ENCODE results near the gene CRYBB1.

DNA sequence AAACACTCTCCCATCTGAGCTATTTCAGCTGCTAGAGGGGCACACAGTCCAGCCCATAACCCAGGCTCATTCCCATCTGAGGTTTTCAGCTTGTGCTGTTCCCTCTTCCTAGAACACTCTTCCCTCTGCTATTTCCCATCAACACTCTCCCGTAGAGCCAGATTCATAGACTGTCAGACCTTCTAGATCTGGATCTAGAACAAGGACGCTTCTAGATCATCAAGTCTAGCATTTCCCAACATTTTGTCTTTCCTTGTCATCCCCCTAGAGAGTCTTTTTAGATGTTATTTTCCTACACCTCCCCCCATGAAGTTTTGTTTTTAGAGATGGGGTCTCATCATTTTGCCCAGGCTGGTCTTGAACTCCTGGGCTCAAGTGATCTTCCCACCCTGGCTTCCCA is 17.3 kb upstream of the CRYBB1 start:
- TF ChIP-seq GATA2 (IDR thresholded peaks at IDR 0.05; ENCODE audit: low read depth, low read length) (no peak), GATA3 (IDR thresholded peaks at IDR 0.05; ENCODE audit: low read depth, low read length) (no peak)
